Testis (tissue), 3 donors: ENCODE results near the gene SIK3. TPM values are rescaled to one million over a fixed set of nuclear protein-coding genes. Genes with fewer than 3 reads are reported as not detected.

ENCODE experiments used
- DNase-seq: peaks from one replicate; pipeline ENCODE4 v3.0.0-alpha.2; 2019
- H3K27ac ChIP-seq, 2 donors: fragments of 200-600 bp; sonication (generic); one replicate each; pipeline ENCODE4 v1.5.1; 2019
- H3K27me3 ChIP-seq: fragments of 200-600 bp; sonication (generic); one replicate; pipeline ENCODE4 v1.5.1; 2019
- H3K36me3 ChIP-seq: fragments of 200-600 bp; sonication (generic); one replicate; pipeline ENCODE4 v1.5.1; 2017; ENCODE audit warnings: low read depth; ENCODE audit errors: missing control alignments
- H3K4me1 ChIP-seq: fragments of 200-600 bp; sonication (generic); one replicate; pipeline ENCODE4 v1.5.1; 2019
- H3K4me3 ChIP-seq, 2 donors: fragments of 200-600 bp; sonication (generic); one replicate each; pipeline ENCODE4 v1.5.1; 2017 to 2019
- H3K9me3 ChIP-seq: fragments of 200-600 bp; sonication (generic); one replicate; pipeline ENCODE4 v1.5.1; 2017
- CTCF ChIP-seq, 3 experiments: fragments of 450-650 bp in 2 of 3; fragments of 200-600 bp in 1 of 3; sonication (generic) in 1 of 3; IDR thresholded peaks; one replicate each; pipeline ENCODE4 v1.5.1; 2016 to 2019; ENCODE audit warnings: antibody characterized with exemption in 3 of 3, mild to moderate bottlenecking in 2 of 3, moderate library complexity in 1 of 3
- POLR2A ChIP-seq: fragments of 450-650 bp; IDR thresholded peaks from one replicate; pipeline ENCODE4 v1.6.1; 2017; ENCODE audit warnings: antibody characterized with exemption, mild to moderate bottlenecking, moderate library complexity
- WGBS, 2 donors: methylation state at CpG; one replicate each; pipeline ENCODE4 v1.1.5; 2018; 5-methylcytosine and 5-hydroxymethylcytosine counted together
- intact Hi-C: fragments of 100-400 bp; cut with DNase I; formaldehyde crosslinking; loops from one replicate; pipeline ENCODE4 v1.15.1; 2023; ENCODE audit warnings: low total_unique reads
- polyA plus RNA-seq: library from polyadenylated mRNA; stranded (reverse); fragments of 350-450 nt; fragmentation: Illumina TruSeq; extraction: RNeasy Lipid Tissue Mini Kit (QIAGEN cat#74804); gene quantifications from one replicate; pipeline ENCODE4 v1.2.3, GENCODE V29; 2014; ENCODE audit warnings: low read depth, low replicate concordance; ENCODE audit not compliant: insufficient read depth
- total RNA-seq, 2 donors: library from RNA; depleted of rRNA; stranded (reverse); fragments of >200 nt; gene quantifications; one replicate each; pipeline ENCODE4 v1.2.3, GENCODE V29; 2016

Gene SIK3
- total and polyA plus RNA-seq, 3 donors from 2014 or later: 112 to 125 (median 123) TPM

- Histone ChIP-seq H3K9me3 (no peaks in the 10 kb centered on the region), H3K27ac (no peak overlapping the region), H3K4me1 (peaks cover 16% of the 10 kb centered on the region)
Measured at GRCh38 chr11:117039270-117039669, 59.0 kb downstream of the SIK3 start.

DNA sequence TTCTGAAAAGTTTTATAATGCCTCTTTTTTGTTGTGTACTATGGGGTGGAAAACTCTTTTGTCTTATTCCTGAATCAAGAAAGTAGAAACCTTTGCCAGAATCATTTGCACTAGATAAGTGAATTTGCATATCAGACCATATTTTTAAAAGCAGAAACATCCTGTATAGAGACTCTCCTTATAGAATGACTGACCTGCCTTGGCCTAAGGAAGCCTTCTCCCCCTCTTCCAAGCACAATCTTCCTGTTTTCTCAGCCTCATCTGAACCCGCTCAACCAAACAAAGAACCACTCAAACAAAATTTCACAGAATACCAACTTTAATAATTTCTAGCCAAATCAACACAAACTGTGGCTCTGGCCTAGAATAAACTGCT, 60.3 kb downstream of the SIK3 start:
- TF ChIP-seq POLR2A: no peak
- TF ChIP-seq CTCF (IDR thresholded peaks at IDR 0.05): no peak
- no peak for DNase-seq
- intact Hi-C loops: no loop called here
- Histone ChIP-seq H3K27me3 (no peaks in the 10 kb centered on the region), H3K4me3 (no peak overlapping the region), H3K27ac (peak overlapping the region in 1 of 2 donors; percentile 29), H3K36me3 (no peaks in the 10 kb centered on the region), H3K4me1 (peaks cover 16% of the 10 kb centered on the region), H3K9me3 (no peaks in the 10 kb centered on the region)
- 63 to 68% methylated on average over 1 of the region's 1 CpG for WGBS, 2 donors

More at GRCh38 chr11:117039270-117039669, 59.0 kb downstream of the SIK3 start:
- Histone ChIP-seq H3K4me3 (no peak overlapping the region), H3K27me3 (no peaks in the 10 kb centered on the region), H3K36me3 (no peaks in the 10 kb centered on the region)
- intact Hi-C loops: no loop called here
- no peak for DNase-seq
- TF ChIP-seq POLR2A (no peak), CTCF (IDR thresholded peaks at IDR 0.05) (no peak)
- WGBS, 2 donors: 88 to 92% methylated on average over 3 of the region's 3 CpGs

GRCh38 chr11:117037279-117037974, 60.8 kb downstream of the SIK3 start:
- no peak overlapping the region for H3K4me3 ChIP-seq
- no peak for TF ChIP-seq POLR2A
- no peak for TF ChIP-seq CTCF (IDR thresholded peaks at IDR 0.05)
- H3K4me1 ChIP-seq: peaks cover 16% of the 10 kb centered on the region
- H3K9me3 ChIP-seq: no peaks in the 10 kb centered on the region
- H3K36me3 ChIP-seq: no peaks in the 10 kb centered on the region
- intact Hi-C loops: no loop called here
- peak overlapping the region; percentile 29 to 59 for H3K27ac ChIP-seq
- no peak for DNase-seq
- 83 to 86% methylated on average over 1 of the region's 1 CpG for WGBS, 2 donors
- no peaks in the 10 kb centered on the region for H3K27me3 ChIP-seq

DNA sequence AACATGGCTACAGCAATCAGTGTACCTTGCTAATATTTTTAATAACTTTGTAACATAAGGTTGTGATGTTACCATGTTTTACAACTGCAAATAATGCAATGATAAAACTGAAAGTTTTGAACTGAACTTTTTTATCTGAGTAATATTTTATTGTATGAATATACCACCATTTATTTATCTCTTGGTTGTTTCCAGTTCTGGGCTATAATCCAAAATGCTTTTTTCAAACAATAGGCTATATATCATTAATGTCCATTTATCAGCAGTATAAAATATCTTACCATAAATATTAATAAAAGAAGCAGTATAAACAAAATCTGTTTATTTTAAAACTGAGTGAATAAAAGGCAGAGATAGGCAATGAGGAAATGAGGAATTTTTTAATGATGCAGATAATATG, 63.3 kb downstream of the SIK3 start:
- Histone ChIP-seq H3K9me3 (no peaks in the 10 kb centered on the region), H3K27ac (no peak overlapping the region), H3K36me3 (no peaks in the 10 kb centered on the region), H3K4me1 (peaks cover 16% of the 10 kb centered on the region), H3K4me3 (no peak overlapping the region), H3K27me3 (no peaks in the 10 kb centered on the region)
- TF ChIP-seq CTCF (IDR thresholded peaks at IDR 0.05) (no peak), POLR2A (no peak)
- no peak for DNase-seq
- intact Hi-C loops: no loop called here
